Peyer's patch (tissue), 4 donors: Measurements from ENCODE around the gene ILF3.

Experiments
- POLR2A ChIP-seq, 2 donors: fragments of 450-650 bp; IDR thresholded peaks; one replicate each; pipeline ENCODE4 v1.5.1; 2017; ENCODE audit warnings: antibody characterized with exemption in 2 of 2, mild to moderate bottlenecking in 2 of 2, moderate library complexity in 2 of 2
- TF ChIP-seq, protein P1 (sequence below), 6 experiments: fragments of 450-650 bp in 4 of 6; fragments of 200-600 bp in 2 of 6; sonication (generic) in 1 of 6; IDR thresholded peaks; one replicate each; pipeline ENCODE4 v1.5.1; 2017 to 2019; ENCODE audit warnings: antibody characterized with exemption in 6 of 6, mild to moderate bottlenecking in 3 of 6, moderate library complexity in 1 of 6

DNA sequence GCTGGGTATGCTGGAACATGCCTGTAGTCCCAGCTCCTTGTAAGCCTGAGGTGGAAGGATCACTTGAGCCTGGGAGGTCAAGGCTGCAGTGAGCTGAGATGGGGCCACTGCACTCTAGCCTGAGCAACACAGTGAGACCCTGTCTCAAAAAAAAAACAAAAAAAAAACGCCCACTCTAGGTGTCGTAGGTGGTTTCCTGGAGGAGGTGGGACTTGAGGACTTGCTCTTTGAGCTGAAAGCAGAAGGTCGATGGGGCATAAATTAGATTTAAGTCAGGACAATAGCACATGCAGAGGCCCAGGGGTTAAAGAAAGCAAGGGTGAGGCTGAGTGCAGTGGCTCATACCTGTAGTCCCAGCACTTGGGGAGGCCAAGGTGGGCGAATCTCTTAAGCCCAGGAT is 12.9 kb upstream of the ILF3 start:
- TF ChIP-seq, protein P1, sequence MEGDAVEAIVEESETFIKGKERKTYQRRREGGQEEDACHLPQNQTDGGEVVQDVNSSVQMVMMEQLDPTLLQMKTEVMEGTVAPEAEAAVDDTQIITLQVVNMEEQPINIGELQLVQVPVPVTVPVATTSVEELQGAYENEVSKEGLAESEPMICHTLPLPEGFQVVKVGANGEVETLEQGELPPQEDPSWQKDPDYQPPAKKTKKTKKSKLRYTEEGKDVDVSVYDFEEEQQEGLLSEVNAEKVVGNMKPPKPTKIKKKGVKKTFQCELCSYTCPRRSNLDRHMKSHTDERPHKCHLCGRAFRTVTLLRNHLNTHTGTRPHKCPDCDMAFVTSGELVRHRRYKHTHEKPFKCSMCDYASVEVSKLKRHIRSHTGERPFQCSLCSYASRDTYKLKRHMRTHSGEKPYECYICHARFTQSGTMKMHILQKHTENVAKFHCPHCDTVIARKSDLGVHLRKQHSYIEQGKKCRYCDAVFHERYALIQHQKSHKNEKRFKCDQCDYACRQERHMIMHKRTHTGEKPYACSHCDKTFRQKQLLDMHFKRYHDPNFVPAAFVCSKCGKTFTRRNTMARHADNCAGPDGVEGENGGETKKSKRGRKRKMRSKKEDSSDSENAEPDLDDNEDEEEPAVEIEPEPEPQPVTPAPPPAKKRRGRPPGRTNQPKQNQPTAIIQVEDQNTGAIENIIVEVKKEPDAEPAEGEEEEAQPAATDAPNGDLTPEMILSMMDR (IDR thresholded peaks at IDR 0.05), result no peak
- TF ChIP-seq POLR2A (IDR thresholded peaks at IDR 0.05), result no peak
